ENCODE data around the gene ZNF711. TPM values are rescaled to one million over a fixed set of nuclear protein-coding genes. Genes with fewer than 3 reads are reported as not detected.

ZNF711 gene
- total RNA-seq, 1 experiment from 2014 or later: 3.1 TPM

DNA sequence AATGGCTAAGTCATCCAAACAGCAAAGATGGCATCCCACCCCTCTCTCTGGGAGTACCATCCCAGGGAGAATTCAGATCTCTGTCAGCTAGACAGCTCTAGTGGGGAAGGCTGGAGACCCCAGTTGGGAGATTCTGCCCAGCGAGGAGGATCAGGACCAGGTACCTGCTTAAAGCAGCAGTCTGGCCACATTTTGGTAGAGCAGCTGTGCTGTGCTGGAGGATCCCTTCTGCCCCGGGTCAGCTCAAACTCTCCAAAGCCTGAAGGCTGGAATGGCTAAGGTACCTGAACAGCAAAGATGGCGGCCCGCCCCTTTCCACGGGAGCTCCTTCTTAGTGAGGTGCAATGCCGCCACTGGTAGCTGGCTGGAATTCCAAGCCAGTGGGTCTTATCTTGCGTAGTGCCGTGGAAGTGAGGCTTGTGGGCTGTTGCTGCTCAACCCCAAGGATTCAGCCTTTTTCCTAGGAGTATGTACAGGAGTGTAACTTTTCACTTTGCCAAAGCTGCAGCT, 40.3 kb upstream of the ZNF711 start:
- ATAC-seq (no peak), DNase-seq (ENCODE audit: low read depth, low spot score) (no peak)
- no peaks in the 10 kb centered on the region for H3K4me1 ChIP-seq (ENCODE audit: control insufficient read depth, insufficient read depth, low read length)
- intact Hi-C loops (cut with micrococcal nuclease; ENCODE audit: unreplicated experiment): no loop called here
- ChIA-PET POLR2A (no interaction called here), CTCF (no interaction called here)
- no peaks in the 10 kb centered on the region for H3K9me3 ChIP-seq (ENCODE audit: control insufficient read depth, insufficient read depth, low read depth, low read length)
- no peaks in the 10 kb centered on the region for H3K27me3 ChIP-seq (ENCODE audit: control insufficient read depth, insufficient read depth, low read length)
- no peak overlapping the region for H3K4me3 ChIP-seq (ENCODE audit: low read depth in 2 of 2, low read length in 2 of 2)
- BruUV-seq (replicated peaks): no TSS peak
- H3K36me3 ChIP-seq (ENCODE audit: control insufficient read depth, insufficient read depth, low read length): no peaks in the 10 kb centered on the region
- in situ Hi-C loops (cut with HindIII; ENCODE audit: low pct_unique_long_range_greater_than_20kb, low sequenced_read_pairs): no loop called here
- H3K27ac ChIP-seq (ENCODE audit: low read length): no peak overlapping the region
- TF ChIP-seq, protein P1, sequence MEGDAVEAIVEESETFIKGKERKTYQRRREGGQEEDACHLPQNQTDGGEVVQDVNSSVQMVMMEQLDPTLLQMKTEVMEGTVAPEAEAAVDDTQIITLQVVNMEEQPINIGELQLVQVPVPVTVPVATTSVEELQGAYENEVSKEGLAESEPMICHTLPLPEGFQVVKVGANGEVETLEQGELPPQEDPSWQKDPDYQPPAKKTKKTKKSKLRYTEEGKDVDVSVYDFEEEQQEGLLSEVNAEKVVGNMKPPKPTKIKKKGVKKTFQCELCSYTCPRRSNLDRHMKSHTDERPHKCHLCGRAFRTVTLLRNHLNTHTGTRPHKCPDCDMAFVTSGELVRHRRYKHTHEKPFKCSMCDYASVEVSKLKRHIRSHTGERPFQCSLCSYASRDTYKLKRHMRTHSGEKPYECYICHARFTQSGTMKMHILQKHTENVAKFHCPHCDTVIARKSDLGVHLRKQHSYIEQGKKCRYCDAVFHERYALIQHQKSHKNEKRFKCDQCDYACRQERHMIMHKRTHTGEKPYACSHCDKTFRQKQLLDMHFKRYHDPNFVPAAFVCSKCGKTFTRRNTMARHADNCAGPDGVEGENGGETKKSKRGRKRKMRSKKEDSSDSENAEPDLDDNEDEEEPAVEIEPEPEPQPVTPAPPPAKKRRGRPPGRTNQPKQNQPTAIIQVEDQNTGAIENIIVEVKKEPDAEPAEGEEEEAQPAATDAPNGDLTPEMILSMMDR (IDR thresholded peaks at IDR 0.05): no peak
- TF ChIP-seq POLR2AphosphoS5 (IDR thresholded peaks at IDR 0.05; ENCODE audit: low read depth, low read length) (no peak), TCF7L2 (IDR thresholded peaks at IDR 0.05; ENCODE audit: low read depth, low read length) (no peak), SIN3A (IDR thresholded peaks at IDR 0.05; ENCODE audit: borderline replicate concordance, insufficient read depth, low read depth, low read length) (no peak)
- TF ChIP-seq, protein P2, sequence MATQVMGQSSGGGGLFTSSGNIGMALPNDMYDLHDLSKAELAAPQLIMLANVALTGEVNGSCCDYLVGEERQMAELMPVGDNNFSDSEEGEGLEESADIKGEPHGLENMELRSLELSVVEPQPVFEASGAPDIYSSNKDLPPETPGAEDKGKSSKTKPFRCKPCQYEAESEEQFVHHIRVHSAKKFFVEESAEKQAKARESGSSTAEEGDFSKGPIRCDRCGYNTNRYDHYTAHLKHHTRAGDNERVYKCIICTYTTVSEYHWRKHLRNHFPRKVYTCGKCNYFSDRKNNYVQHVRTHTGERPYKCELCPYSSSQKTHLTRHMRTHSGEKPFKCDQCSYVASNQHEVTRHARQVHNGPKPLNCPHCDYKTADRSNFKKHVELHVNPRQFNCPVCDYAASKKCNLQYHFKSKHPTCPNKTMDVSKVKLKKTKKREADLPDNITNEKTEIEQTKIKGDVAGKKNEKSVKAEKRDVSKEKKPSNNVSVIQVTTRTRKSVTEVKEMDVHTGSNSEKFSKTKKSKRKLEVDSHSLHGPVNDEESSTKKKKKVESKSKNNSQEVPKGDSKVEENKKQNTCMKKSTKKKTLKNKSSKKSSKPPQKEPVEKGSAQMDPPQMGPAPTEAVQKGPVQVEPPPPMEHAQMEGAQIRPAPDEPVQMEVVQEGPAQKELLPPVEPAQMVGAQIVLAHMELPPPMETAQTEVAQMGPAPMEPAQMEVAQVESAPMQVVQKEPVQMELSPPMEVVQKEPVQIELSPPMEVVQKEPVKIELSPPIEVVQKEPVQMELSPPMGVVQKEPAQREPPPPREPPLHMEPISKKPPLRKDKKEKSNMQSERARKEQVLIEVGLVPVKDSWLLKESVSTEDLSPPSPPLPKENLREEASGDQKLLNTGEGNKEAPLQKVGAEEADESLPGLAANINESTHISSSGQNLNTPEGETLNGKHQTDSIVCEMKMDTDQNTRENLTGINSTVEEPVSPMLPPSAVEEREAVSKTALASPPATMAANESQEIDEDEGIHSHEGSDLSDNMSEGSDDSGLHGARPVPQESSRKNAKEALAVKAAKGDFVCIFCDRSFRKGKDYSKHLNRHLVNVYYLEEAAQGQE (IDR thresholded peaks at IDR 0.05; ENCODE audit: insufficient read depth in 1 of 2, low read depth in 2 of 2, low read length in 1 of 2): no peak

DNA sequence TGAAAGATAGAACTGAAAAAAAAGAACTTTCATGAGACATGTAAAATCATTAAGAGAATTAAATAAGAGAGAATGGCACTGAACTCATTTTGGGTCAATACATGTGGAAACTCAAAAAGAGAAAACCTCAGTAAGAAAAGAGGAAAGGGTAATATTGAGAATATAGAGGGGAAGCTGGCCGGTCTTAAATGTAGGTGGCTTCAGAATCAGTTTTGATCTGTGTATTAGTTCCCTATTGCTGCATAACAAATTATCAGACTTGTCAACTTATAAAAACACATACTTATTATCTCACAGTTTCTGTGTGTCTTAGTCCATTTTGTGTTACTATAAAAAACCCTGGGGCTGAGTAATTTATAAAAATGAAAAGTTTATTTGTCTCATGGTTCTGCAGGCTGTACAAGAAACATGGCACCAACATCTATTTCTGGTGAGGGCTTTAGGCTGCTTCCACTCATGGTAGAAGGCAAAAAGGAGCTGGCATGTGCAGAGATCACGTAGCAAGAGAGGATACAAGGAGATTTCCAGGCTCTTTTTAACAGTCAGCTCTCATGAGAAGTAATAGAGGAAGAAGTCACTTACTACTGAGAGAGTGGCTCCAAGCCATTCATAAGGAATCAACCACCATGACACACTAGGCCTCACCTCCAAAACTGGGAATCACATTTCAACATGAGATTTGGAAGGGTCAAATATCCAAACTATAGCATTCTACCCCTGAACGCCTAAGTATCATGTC, 29.8 kb upstream of the ZNF711 start:
- ChIA-PET POLR2A (no interaction called here), CTCF (no interaction called here)
- Histone ChIP-seq H3K4me3 (ENCODE audit: low read depth in 2 of 2, low read length in 2 of 2) (no peak overlapping the region), H3K4me1 (ENCODE audit: control insufficient read depth, insufficient read depth, low read length) (no peaks in the 10 kb centered on the region), H3K9me3 (ENCODE audit: control insufficient read depth, insufficient read depth, low read depth, low read length) (no peaks in the 10 kb centered on the region), H3K36me3 (ENCODE audit: control insufficient read depth, insufficient read depth, low read length) (no peaks in the 10 kb centered on the region), H3K27me3 (ENCODE audit: control insufficient read depth, insufficient read depth, low read length) (no peaks in the 10 kb centered on the region), H3K27ac (ENCODE audit: low read length) (no peak overlapping the region)
- BruUV-seq (replicated peaks): no TSS peak
- DNase-seq (ENCODE audit: low read depth, low spot score) (no peak), ATAC-seq (no peak)
- in situ Hi-C loops (cut with HindIII; ENCODE audit: low pct_unique_long_range_greater_than_20kb, low sequenced_read_pairs) (no loop called here), intact Hi-C loops (cut with micrococcal nuclease; ENCODE audit: unreplicated experiment) (no loop called here)
- no peak for TF ChIP-seq TCF7L2 (IDR thresholded peaks at IDR 0.05; ENCODE audit: low read depth, low read length)
- TF ChIP-seq, protein P1 (IDR thresholded peaks at IDR 0.05): no peak
- TF ChIP-seq POLR2AphosphoS5 (IDR thresholded peaks at IDR 0.05; ENCODE audit: low read depth, low read length): no peak
- TF ChIP-seq SIN3A (IDR thresholded peaks at IDR 0.05; ENCODE audit: borderline replicate concordance, insufficient read depth, low read depth, low read length): no peak
- TF ChIP-seq, protein P2 (IDR thresholded peaks at IDR 0.05; ENCODE audit: insufficient read depth in 1 of 2, low read depth in 2 of 2, low read length in 1 of 2): no peak
